GM20431 (cell line): ENCODE measurements around the gene MGME1.

Source experiments
- in situ Hi-C: fragments of 300-500 bp; cut with MseI, MboI; formaldehyde crosslinking; loops from one replicate; pipeline ENCODE4 v1.15.0; 2020; ENCODE audit warnings: low sequenced_read_pairs; ENCODE audit not compliant: unreplicated experiment

MGME1 gene

DNA sequence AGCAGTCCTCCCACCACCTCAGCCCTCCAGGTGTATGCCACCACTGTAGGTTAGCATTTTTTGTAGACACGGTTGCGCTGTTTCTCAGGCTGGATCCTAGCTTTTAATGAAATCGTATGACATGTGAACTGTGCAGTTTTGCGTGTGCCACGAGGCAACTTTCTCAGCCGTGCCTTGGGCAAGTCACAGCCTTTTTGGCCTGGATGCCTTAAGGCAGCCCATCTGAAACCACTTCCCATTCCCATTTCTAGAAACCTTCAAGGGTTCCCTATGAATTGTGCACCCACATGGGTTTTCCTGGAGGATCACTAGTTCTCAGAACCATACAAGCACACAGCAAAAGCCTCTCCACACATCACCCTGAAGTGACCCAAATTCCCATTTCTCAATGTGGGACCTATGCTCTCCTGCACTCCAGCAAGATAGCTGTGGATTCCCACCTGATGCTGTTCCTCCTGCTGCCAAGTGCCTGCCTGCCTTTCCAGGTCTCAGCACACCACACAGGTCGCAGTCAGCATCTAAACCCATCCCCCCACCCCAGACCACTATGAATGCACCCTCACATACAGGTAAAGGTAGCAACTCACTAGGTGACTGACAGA lies 29.1 kb upstream of the MGME1 start:
- in situ Hi-C loops = no loop called here

DNA sequence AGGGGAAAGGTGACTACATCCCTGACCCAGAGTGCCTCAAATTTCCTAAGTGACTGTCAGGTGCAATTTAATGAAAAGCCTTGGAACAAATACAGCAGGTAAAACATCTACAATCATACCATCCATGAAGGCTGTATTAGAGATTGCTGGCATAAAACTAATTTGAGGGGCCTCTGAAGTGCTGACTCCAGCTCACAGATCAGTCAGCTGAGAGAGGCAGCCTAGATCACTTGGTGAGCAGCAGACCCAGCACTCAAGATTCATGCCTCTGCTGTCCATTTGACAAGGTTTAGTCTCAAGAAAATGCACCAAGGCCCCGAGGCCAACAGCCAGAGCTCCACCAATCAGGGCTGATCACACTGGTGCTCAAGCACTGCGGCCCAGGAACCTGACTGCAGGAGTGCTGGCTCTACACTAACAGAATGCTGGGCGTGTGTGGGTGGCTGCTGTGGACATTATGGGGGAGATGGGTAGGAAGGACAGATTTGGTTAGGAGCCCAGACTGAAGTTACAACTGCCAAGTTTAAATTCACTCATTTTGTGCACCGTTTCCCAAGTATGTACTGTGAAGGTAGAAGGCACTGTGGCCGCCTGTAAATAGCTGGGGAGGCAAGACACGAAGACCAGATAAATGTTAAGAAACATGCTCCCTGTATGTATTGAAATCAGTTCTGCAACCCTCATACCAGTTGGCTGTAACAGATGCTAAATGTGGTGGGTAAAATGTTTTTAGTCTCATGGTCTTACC lies 28.4 kb upstream of the MGME1 start:
- in situ Hi-C loops = no loop called here

DNA sequence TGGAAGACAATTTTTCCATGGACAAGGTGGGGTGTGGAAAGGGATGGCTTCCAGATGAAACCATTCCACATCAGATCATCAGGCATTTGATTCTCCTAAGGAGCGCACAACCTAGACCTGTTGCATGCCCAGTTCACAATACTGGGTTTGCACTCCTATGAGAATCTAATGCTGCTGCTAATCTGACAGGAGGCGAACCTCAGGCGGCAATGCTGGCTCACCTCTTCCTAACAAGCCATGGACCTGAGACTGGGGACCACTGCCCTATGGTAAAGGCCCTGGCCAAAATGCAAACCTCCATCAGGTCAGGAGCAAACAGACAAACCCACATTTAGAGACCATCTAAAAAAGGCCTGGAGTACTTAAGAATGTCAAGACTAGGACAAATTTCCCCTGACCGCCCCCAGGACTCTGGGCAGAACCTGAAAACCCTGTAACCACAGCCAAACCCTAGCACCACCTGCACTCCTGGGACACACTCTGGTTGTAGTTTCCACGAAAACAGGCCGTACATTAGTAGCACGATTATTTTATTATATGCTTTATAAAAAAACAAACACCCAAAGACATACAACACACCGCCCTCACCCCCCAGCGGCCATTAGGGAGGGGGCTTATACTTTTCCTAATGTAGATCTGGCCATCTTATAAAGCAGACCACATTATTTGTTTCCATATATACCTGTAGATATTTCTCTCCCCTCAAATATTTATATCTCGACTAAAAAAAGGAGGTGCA lies 27.6 kb upstream of the MGME1 start:
- in situ Hi-C loops = no loop called here

DNA sequence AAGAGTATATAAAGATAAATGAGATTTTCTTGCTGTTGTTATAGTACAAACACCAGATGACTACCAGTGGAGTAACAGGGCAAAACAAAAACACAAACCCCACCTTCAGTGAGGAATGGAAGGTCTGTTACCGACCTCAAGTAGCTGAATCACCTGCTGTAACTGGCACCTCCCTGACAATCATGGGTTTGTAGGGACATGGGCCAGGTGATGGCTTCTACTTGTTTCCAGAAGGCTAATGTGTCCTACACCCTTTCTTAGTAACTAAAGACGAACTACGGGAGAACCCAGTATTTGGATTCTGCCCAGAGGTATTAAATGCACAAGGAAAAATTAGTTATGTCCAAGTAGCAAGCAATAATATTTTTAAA lies 27.0 kb upstream of the MGME1 start:
- in situ Hi-C loops = no loop called here

DNA sequence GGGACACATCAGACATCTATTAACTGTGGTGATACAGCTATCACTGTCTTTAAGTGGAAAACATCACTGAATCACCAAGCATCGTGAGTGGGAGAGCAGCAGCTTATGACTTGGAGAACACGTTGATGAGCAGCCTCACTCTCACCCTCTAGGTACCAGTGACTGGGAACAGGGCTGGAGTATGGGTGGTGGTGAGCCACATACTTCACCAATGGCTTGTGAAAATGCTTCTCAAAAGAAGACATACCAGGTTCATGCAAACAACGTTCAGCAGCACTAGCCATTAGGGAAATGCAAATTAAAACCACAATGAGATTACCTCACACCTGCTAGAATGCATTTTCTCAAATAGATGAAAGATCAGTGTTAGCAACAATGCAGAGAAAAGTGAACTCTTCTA lies 25.5 kb upstream of the MGME1 start:
- in situ Hi-C loops = no loop called here

DNA sequence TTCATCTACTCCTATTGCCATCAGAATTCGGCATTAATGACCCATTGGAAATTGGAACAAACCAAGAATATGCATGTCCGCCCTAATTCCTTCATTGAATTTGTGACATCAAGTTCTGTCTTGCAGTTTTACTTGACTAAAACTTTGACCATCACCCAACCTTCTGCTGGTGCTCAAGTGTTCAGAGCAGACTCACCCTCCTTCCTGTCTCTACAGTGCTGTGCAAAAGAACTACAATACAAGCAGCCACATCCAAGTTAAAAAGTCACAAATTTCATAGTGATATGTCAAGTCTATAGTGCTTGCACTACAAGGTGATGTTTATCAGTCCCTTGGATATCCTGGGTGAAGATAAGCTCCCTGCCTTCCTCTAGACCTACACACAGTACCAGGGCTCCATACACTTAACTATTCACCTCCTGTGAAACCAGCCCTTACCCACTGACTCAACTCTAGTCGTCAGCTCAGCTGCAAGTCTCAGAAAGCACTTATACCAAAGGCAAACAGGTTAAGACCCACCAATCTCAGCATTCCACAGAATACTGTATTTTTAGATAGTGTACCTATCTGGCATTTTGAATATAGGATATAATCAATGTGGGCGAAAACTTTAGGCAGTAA lies 23.9 kb upstream of the MGME1 start:
- in situ Hi-C loops = no loop called here

DNA sequence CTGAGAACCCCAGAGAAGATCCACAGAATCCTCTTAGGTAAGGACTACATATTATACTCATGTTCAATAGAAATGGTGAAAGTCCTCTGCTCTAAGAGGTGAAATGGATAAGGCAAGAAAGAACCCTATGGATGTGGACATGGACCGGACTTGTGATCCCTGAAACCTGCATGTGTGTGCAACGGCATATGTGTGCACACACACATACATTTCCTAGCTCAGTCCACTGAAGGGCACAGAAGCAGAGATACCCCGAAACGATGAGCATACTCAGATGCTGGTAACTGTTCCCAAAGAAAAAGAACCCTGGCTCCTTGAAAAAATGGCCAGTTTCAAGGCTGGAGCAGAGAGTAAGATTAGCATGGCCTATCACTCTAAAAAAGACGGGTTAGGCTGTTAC lies 22.8 kb upstream of the MGME1 start:
- in situ Hi-C loops = no loop called here

DNA sequence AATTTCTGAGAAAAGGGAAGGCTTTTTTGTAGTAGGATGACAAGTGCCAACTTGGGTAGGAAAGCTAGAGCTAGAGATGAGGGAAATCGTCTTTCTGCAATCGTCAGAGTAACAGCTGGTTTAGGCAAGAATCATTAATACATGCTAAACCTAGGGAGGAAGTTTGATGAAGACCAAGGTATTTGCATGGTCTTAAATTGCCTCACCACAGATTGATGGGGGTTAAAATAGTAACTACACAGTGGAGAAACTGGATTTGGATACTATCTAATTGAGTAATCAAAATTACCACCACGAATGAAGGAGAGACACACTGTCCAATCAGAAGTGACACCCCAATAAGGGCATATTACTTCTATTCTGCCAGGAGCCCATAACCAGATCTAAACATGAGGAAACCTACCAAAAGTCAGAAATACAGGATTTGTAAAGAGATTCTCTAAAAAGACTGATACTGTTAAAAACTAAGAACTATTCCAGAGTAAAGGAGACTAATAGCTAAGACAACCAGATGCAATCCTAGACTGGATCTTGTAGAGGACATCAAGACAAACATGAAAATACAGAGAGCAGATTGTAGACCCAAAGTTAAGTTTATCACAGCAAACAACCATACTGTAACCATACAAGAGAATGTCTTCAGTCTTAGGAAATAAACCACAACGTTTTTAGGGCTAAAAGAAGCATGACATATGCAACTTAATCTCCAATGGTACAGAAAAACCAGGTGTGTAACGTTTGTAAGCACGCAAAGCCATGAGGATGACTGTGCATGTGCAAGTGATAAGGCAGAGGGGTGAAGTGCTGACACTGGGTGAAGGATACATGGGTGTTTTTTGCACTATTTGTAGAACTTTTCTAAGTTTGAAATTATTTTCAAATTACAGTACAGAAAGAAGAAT lies 22.0 kb upstream of the MGME1 start:
- in situ Hi-C loops = no loop called here

DNA sequence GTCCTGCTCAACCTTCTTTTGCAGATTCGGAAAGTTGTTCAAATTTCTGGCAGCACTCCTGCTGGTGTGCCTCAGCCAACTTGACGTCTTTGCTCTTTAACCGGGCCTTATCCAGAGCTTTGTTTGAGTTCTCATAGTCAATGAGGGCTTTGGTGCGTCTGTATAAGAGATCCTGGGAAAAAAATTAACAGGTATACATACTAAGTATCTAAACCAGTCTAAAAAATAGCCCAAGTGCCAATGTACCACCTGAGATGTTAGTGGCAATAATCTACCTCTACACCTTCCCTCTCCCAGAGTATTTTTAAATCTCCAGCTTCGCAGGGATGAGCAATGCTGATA lies 21.4 kb upstream of the MGME1 start:
- in situ Hi-C loops = no loop called here

DNA sequence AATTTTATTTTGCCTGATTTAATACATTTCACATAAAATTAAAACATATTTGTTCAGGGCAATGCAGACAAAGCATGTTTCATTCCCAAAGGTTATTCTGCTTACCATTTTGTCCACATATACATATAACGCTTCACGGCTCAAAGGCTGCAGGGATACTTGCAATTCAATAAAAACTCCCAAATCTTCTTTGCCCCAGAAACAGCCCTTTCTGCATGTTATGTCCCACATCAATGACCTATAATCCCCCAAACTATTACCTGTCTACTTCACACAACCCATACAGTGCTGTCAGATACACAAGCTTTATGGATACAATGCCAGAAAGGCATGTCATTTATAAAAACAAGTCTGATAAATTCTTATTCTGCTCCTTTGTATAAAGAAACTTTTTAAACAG lies 20.4 kb upstream of the MGME1 start:
- in situ Hi-C loops = no loop called here

DNA sequence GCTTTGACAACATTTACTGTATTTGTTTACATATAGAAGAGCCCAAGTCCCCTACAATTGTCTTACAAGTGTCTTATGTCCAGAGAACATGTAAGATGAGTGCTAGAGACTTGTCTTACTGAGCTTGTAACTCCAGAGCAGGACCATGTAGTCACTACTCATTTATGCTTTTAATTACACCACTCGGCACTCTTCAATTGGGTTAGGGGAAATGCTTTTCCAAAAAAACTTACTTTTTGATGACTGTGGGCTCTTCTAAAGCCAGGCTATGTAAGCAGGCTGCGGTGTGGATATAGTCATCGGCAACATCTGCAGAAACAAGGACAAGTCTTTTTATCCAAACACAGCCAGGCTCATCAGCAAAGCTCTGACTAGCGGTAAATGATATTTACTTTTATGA lies 18.9 kb upstream of the MGME1 start:
- in situ Hi-C loops = no loop called here

DNA sequence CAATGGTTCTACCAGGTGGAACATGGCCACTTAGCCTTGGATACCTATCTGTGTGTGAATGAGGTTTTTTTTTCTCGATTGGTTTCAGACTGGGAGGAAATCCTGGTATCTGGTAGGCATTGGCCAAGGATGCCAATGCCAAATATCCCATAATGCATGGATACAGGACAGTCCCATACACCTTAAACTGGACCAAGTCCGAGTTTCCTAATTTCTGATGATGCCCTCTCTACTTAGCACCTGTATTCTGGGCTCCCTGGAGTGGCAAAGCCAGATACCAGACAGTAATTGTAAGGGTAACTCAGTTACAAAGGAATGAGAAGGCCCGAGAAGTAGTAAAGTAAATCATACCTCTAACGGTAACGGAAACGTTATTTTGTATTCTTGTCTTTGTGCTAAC lies 18.1 kb upstream of the MGME1 start:
- in situ Hi-C loops = no loop called here

DNA sequence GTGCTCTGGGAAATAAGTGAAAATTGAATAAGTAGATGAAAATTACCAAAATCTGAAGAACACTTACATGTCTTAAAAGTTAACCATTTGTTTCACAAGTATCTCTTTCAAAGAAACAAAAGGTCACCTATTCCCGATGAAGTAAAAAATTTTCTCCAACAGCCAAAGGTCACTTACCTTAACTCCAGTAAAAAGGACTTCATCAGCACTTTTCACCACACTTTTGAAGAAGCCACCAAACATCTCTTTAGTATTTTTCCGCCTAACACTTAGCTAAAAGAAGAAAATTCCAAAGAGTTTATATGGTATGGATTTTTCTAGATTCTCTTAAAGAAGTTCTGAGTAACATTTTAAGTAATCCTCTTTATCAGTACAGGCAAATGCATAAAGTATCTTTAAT lies 17.5 kb upstream of the MGME1 start:
- in situ Hi-C loops = no loop called here

DNA sequence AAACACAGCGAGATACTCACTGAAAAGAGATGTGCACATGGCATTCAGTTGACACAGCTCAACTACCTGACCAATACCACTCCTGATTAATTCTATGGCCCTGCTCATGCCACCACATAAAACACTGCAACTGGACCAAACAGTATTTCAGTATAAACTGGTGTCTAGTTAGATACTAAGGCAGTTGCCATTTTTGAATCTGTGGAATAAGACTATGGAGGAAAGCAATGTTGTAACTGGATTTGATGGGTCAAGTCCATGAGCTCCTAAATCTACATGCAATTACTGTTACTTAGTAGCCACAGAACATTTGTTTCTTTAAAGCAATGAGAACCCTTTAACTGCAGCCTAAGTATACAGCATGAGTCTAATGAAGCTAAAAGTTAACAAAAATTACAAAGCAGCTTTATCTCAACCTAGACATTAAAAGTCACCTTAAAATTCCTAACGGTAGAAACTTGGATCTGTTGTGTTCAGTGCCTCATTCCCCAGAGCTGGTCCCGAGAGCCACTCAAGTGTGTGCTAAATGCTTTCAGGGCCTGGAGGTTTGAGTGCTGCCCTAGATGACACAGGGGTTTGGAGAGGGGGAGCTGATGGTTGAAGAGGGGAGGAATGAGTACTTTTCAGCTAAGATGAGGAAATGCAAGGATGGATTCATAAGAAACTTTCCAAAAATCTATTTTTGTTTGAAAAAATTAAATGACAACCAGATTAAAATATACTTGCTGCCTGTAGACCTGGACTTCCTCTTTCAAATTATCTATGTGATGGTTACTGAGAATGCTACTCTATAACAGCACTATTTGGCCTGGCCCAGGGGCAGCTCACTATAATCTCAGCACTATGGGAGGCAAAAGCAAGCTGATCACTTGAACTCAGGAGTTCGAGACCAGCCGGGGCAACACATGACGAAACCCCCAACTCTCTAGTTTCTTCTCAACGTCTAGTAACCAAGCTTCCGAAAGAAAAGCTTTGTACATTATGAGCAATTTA lies 15.8 kb upstream of the MGME1 start:
- in situ Hi-C loops = no loop called here

DNA sequence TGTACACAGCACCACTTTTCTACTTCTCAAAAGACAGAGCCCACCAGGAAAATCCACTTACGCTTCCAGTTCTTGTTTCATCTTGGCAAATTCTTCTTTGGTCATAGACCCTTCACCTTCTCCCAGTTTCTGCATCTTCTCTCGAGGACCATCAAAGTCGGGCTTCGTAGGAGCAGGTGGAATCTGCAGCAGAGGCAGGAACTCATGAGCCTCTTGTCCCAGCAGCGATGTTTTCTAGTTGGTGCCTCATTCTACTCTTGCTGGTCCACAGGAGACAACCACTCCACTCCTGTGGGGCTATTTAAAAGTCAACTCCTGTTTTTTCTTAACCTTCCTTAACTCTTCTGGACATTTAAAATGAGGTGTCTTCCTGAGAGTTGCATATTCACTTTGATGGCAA lies 14.9 kb upstream of the MGME1 start:
- in situ Hi-C loops = no loop called here

DNA sequence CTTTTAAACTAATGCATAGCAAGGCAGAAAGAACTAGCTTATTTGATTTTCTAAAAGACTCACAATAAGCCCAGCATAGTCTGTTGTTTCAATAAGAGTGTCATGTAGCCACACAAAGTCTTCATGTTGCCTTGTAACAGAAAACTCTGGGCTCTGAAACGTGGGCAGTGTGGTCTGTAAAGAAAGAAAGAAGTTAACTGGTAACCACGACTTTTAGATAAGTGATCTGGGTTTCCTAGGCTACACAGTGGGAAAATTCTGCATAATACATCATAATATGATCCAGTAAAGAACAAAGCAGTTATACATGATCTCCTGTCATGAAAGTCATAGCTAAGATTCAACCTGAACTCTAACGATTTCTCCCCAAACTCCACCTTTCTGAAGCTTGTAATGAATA lies 13.5 kb upstream of the MGME1 start:
- in situ Hi-C loops = no loop called here

DNA sequence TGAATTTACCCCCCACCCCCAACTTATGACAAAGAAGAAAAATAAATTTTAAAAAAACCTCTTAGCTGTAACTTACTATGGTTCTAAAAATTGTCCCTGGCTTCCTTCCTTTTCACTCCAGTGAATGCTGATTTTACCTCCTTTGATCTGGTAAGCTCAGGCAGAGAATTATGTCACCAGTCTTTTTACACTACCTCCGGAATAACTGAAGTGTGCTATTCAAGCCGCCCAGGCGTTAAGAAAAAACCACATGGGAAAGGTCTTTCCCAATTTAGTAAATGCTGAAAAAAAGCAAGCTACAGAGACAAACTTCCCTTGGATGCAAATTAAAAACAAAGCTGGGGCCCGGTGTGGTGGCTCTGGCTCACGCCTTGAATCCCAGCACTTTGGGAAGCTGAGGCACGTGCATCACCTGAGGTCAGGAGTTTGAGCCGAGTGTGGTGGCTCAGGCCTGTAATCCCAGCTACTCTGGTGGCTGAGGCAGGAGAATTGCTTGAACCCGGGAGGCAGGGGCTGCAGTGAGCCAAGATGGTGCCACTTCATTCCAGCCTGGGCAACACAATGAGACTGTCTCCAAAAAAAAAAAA lies 12.6 kb upstream of the MGME1 start:
- in situ Hi-C loops = no loop called here

DNA sequence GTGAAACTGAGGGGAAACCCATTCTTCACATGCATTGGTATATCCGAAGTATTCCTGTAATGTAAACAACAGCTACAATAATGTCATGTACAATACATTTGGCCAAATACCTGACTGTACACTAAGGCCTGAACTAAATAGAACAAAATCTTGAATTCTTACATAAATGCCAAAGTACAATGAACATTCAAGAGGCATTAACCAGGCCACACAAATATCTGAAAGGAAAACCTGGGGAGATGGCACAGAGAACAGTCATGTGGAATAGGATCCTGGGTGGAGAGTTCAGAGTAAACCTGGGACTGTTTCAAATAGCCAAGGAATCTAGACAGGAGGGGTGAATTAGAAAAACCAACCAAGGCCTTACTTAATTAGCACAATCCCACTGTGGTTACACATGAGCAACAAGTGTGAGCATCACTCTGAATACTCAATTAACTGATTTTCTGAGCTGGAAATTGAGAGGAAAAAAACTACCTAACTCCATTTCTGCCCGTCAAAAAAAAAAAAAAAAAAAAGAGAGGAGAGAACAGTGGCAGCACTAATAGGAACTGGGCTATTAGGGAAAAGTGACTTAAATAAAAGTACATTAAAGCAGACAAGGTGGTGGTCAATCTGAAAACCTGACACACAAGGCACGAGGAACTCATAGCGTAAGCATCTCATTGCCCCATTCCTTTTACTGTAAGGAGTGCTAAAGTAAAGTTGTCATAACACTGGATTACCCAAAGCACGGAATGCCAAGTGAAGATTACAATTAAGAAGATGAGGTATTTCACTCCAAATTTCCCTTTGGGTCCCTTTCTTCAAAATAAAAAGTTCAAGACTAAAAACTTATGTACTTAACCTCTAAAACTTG lies 11.1 kb upstream of the MGME1 start:
- in situ Hi-C loops = no loop called here
